ENCODE results near the gene CHD1L.
"Not testable (repeated sequence)": the region's sequence is repeated elsewhere in the genome, so short reads cannot be mapped to it uniquely, and the experiment has no call there.

CHD1L gene

GRCh38 chr1:147267711-147268110 lies 25.2 kb downstream of the CHD1L start:
- no peak for DNase-seq (ENCODE audit: low spot score)

- DNase-seq (ENCODE audit: low spot score): no peak
Measured at GRCh38 chr1:147270721-147271120, 28.2 kb downstream of the CHD1L start.

- DNase-seq (ENCODE audit: low spot score): no peak
Measured at GRCh38 chr1:147272042-147272441, 29.6 kb downstream of the CHD1L start.

GRCh38 chr1:147273409-147274336 lies 31.2 kb downstream of the CHD1L start:
- DNase-seq (ENCODE audit: low spot score): peak; percentile 71

- DNase-seq (ENCODE audit: low spot score): no peak
Measured at GRCh38 chr1:147281950-147282349, 39.5 kb downstream of the CHD1L start.

- no peak for DNase-seq (ENCODE audit: low spot score)
Measured at GRCh38 chr1:147283011-147283410, 40.5 kb downstream of the CHD1L start.

GRCh38 chr1:147287133-147287865 lies 44.8 kb downstream of the CHD1L start:
- no peak for DNase-seq (ENCODE audit: low spot score)

- no peak for DNase-seq (ENCODE audit: low spot score)
Measured at GRCh38 chr1:147292012-147292411, 49.5 kb downstream of the CHD1L start.

- DNase-seq (ENCODE audit: low spot score): no peak
Measured at GRCh38 chr1:147292631-147293251, 50.3 kb downstream of the CHD1L start.

GRCh38 chr1:147297438-147297837 lies 55.0 kb downstream of the CHD1L start:
- no peak for DNase-seq (ENCODE audit: low spot score)

- not testable (repeated sequence) for DNase-seq (ENCODE audit: low spot score)
Measured at GRCh38 chr1:147305803-147306202, 63.3 kb downstream of the CHD1L start.

GRCh38 chr1:147316968-147317367 lies 74.5 kb downstream of the CHD1L start:
- no peak for DNase-seq (ENCODE audit: low spot score)

- not testable (repeated sequence) for DNase-seq (ENCODE audit: low spot score)
Measured at GRCh38 chr1:147326933-147327687, 84.6 kb downstream of the CHD1L start.

GRCh38 chr1:147334292-147334691 lies 91.8 kb downstream of the CHD1L start:
- no peak for DNase-seq (ENCODE audit: low spot score)

- peak; percentile 16 for DNase-seq (ENCODE audit: low spot score)
Measured at GRCh38 chr1:147336291-147336690, 93.8 kb downstream of the CHD1L start.

- DNase-seq (ENCODE audit: low spot score): peak; percentile 65
Measured at GRCh38 chr1:147337040-147337630, 94.7 kb downstream of the CHD1L start.

- no peak for DNase-seq (ENCODE audit: low spot score)
Measured at GRCh38 chr1:147338571-147338970, 96.1 kb downstream of the CHD1L start.

GRCh38 chr1:147341246-147341645 lies 98.8 kb downstream of the CHD1L start:
- DNase-seq (ENCODE audit: low spot score): no peak

All from iPS-NIHi11 (cell line).